CD4-positive, alpha-beta T cell treated with Interleukin-12 subunit alpha and Interleukin-12 subunit beta, for 1 hour (primary cell): ENCODE data around the gene SRPRB.

Source experiments
- DNase-seq: peaks from one replicate; pipeline ENCODE4 v3.0.0-alpha.2; 2020

The SRPRB gene

DNA sequence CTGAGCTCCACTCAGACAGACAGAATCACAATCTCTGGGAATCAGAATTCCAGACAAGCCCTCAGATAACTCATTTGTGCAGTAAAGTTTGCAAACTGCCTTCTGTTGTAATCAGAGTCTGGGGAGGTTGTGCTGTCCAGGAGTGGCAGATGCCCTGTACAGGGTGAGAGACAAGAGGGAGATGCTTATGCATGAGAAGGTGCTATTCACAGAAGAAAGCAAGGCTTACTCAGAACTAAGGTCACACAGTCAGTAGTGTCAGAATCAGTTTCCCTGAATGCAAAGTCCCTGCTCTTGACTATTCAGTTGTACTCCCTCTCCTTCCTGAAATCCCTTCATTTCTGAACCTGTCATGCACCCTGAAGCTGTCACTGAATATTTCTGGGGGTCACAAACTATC lies 43.7 kb downstream of the SRPRB start:
- DNase-seq, result no peak

DNA sequence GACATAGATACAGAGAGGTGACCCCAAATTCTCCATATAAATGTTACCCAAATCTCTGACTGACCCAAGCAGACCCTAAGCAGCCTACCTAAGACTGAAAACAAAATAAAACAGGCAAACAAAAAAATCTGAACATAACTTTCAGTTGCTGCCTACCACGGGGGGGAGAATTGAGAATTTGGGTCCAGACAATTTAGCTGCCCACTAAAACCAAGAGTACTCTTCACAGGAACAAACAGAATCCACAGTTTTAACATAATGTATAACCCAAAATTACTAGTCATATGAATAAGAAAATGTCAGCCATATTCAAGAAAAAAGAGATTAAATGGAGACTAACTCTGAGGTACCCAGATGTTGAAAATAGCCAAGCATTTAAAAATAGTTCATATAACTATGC lies 44.4 kb downstream of the SRPRB start:
- no peak for DNase-seq

DNA sequence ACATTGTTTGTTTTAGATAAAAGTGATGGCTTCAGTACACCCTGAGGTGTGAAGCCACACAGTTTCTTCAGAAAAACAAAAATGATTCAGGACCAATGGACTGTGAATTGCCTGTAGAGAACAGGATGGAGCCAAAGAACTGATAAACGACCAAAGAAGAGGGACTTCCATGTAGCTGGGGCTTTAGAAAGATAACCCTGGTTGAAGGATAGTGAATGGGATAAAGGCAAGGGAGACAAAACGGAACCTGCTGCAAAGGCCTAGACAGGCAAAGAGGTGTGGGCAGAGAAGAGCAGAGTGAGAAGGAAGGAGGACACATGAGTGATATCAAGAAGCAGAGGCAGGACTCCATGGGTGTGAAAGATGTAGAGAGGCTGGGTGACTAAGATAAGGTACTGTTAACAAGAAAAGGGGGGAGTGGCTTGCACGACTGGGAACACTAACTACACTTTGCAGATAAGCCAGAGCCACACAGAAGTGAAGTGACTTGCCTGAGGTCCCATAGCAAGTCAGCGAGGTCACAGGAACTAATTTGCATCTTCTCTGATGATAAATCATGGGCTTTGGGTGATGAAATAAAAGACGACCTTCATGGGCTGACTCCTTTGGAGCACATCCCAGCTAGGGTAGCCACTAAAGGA lies 45.8 kb downstream of the SRPRB start:
- no peak for DNase-seq

DNA sequence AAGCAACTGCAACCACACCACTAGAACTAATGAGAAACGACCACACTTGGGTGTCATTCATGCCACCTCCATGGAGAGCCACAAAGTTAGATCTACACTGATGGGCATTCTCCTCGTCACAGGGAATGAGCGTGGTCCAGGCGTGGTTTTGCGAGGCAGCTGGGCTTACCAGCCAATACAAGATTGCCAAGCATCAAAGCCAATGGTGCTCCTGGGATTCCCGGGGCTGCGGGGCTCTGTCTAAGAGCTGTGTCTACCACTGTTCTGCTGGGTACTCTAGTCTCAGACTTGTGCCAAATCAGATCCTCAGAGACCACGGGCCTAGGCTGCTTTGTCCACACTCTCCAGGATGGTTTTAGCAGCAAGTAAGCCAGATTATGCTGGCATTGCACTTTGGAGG lies 46.3 kb downstream of the SRPRB start:
- DNase-seq, result no peak

DNA sequence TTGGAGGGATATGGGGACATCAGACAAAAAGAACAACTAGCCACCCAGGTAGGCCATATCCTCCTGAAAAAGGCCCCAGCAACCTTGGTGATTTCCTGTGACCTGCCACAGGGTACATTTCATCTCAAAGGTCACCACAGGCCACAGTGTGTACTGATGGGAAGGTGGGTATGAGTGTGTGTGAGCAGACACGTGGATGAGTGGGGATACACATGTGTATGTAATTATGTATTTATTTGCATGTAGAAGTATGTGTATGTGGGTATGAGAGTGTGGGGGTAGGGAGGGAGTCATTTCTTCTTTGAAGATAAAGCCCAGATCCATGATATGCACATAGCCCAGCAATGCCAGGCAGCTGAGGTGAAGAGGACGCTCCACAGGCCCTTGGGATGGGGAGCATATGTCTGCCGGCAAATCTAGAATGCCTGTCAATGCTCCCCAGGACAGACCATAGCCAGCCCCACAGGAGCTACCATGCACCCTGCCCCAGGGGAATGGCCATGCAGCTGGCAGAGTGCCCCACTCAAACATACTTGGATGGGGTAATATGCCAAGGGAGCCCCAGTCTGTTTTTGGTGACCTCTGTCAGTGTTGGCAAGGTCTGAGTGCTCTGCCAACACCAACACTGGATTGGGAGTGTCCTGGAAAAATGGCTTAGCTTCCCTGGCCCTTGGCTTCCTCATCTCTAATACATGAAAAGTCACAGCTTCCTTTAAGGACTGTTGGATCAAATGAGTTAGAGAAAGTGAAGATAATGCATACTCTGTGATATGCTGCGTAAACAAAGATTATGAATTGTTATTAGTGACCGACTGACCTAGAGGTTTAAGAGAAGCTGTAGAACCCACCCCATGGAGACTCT lies 47.7 kb downstream of the SRPRB start:
- DNase-seq, result no peak

DNA sequence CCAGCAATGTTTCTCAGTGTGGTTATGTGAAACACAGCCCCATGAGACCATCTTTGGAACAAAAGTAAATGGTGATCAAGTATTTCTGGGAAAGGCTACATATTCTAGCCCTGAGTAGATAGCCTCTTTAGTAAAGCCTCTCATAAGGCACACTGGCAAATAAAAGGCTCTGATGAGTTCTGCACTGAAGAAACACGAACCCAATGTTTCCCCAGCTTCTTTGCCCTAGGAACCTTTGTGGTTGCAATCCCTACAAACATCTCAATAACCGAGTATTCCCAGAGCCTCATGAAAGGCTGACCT lies 48.3 kb downstream of the SRPRB start:
- DNase-seq, result no peak

DNA sequence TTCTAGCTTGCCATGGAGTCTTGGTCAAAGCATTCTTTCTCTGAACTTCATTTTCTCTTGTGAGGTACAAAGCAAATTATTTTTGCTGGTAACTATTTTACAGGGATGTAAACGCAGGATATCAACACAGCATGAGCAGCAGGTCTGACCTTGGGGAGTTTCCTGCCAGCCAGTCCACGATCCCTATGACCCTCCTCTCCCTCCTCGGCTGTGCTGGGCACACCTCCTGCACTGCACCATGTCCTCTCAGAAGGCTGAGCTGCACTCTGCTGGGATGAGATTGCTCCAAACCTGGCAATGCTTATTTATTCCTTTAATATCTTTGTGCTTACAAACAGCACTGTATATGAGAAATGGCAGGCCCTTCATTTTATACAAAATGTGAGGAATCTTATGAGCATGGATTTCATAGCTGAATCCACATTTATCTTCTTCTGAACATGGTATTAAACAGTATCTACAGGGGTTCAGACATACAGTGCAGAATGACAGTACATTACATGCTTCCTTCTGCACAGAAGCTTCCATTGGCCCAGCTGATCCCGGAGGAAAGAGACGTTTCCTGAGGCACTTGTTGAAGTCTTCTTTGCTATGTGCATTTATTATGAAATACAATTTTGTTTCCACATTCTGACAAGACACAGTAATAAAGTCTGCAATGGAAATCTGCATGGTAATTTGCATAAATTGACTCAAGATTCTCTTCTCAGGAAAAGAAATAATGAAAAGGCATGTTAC lies 48.8 kb downstream of the SRPRB start:
- no peak for DNase-seq

DNA sequence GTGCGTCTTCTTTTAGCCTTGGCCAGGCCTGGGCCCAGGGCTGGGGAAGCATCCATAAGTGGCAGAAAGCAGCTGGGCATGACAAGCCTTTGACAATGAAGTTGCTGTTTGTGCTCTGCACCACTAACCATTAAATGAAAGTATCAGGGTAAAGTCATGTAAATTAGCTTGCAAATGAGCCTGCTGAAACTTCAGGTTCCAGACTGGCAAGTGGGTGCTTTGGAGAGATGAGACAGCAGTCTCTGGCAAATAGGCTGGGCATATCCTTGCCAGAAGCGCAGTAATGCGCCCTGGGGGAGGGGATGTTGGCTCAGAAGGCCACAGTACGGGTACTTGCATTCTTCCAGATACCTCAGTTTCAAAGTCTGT lies 49.4 kb downstream of the SRPRB start:
- DNase-seq, result no peak

DNA sequence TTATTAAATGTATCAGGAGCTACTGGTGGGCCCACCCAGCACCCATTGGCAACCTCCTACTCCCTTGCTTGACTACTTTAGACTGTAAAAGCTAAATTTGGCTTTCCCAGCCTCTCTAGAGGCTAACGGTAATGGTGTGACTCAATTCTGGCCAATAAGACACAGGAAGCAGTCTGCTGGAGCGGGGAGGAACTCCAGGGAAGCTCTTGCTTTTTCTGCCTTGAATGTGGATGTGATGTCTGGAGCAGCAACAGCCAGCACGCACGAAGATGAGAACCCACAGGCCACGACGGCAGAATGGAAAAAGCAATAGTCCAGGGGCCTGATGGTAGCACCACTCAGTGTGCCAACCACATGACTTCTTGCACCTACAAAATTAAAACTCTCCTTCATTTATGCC lies 50.2 kb downstream of the SRPRB start:
- DNase-seq, result no peak

DNA sequence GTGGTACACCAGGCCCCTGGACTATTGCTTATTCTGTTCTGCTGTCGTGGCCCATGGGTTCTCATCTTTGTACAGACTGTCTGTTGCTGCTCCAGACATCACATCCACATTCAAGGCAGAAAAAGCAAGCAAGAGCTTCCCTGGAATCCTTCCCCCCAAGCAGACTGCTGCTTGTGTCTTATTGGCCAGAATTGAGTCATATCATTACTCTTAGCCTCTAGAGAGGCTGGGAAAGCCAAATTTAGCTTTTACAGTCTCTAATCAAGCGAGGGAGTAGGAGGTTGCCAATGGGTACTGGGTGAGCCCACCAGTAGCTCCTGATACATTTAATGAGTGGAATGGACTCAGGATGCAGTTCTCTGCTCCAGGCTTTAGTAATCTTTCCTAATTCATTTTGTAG lies 50.7 kb downstream of the SRPRB start:
- DNase-seq, result no peak

DNA sequence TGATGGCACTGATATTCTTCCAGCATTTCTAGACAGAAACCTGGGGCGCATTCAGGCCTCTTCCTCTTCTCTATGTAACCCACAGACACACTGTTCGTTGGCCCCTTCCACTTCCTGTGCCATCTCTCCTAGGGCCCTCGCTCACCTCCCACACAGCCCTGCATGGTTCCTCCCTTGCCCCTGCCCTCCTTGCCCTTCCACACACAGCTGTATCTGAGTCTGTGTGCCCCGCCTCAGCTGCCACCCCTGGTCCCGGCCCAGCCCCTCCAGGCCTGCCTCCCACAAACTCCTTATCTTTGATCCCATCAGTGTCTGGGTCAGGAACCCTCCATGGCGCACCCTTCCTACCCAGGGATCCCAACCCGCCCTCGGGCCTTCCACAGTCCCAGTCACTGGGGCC lies 52.2 kb downstream of the SRPRB start:
- DNase-seq, result no peak

DNA sequence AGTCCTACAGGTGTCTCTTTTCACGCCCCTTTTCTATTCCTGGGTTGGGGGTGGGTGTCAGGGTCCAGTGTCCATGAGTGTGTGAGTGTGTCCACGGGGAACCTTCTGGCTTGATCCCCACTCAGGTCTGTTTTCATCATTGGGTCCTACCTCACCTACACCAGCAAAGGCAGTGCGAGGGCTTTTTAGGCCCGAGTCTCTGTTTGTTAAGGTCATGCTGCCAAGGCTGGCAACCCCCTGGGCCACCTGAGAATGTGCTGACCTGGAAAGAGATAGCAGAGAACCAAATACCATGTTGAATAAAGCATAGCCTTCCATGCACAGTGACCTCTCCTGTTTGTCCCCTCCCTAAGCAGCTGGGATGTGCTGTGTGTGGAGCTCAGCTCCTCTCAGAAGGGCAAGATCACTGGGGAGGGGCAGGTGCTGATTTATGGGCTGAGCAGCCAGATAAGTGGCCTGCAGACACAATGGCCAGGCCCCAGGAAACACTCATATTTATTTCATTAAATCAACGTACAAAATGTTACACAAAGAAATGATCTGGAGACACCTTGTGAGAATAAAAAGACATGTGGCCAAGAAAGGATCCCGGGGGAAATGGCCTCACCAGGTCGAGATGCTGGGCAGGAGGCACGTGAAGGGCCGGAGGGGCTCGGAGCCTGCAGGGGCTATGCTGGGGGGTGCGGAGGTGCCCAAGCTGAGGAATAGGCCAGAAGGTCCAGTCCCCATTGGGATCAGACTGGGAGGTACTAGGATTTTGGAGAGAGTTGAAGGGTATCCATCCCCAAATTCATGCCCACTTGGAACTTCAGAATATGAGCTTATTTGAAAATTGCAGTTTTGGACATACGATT lies 54.0 kb downstream of the SRPRB start:
- DNase-seq, result no peak

DNA sequence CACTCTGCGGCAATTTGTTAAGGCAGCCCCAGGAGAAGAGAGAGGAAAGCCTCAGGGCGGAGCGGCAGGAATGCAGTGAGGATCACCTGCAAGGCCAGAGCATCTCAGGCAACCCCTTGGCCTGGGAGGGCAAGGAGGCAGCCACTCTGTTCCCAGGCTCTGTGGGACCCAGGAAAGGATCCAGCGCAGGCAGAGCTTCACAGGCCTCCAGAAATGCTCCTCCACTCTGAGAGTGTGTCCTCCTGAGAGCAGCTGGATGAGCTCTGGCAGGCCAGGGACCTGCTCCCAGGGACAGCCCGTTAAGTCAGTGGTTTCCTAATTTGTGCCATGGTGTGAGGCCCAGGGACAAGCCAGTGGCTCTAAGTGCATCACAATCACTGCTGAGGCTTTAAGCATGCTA lies 54.9 kb downstream of the SRPRB start:
- DNase-seq, result no peak

DNA sequence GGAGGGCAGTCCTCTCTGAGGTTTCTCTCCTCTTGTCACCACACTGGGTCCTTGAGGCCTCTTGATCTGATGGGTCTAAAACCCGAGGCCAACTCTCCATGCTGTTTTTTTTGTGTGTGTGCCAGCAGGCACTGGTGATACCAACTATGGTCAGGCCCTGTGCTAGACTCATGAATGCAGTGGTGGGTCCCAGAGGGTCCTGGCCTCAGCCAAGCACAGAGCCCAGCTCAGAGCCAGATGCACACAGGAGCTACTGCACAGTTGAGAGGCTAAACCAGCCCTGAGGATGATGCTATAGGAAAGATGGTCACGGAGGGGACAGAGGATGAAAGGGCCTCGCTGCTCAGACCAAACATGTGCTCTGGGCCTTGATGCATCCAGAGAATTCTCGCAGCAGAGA lies 56.5 kb downstream of the SRPRB start:
- no peak for DNase-seq

DNA sequence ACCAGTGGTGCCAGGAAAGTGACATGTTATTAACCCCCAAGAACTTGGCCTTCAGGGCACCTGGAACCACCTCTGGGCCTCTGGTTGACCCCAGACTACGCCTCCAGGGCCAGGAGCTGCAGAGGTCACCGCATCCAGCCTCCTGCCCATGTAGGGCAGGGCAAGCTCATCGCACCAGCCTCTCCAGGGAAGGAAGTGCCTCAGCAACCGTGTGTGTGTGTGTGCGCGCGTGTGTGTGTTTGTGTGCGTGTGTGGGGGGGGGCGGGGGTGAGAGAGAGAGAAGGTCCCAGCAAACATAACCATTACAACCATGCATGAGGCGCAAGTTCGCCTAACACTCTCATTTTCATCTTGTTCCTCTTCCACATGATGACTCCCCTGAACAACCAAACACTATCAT lies 58.3 kb downstream of the SRPRB start:
- DNase-seq, result no peak

DNA sequence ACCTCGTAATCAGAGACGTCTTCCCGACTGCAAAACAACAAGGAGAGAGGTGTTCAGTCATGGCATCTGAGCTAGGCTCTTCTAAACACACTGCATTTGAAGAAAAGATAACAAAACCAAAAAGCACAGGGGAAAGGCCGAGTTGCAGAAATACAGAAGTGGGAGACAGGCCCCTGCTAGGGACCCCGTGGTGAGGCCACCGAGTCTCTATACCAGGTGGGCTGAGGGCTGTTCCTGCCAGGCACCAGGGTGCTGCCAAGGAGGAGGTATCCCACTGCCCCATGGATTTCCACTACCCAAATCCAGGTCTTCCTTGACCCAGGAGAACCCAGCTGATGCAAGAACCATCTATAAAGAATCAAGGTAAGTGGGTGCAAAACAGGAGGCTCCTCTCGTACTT lies 59.0 kb downstream of the SRPRB start:
- no peak for DNase-seq

DNA sequence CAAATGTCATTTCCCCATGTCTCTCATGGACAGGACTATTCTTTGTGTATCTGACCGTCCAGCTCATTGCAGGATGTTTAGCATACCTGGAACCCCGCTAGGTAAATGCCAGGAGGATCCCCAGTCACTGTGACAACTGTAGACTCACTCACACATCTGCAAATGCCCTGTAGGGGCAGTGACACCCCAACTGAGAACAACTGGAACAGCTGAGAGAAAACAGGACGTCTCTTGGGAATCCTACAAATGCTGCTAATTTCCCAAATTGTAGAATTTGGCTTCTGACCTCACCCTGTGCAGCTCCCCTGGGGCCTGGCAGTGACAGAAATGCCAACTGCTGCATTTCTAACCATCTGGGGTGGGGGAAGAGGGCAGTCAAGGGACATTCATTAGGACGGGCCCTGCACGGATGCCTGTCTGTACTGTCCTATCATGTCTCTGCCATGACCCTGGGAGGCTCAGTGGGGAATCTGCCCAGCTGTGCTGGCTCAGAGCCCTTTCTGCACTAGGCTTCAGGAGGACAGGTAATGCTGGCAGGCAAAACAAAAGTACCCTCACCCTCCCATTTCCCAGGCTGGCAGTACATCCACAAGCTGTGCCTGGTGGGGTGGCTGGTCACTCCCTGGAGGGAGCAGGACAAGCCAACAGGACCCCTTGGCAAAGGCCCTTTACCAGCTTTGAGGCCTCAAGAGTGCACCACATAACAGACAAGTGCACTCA lies 59.7 kb downstream of the SRPRB start:
- no peak for DNase-seq

DNA sequence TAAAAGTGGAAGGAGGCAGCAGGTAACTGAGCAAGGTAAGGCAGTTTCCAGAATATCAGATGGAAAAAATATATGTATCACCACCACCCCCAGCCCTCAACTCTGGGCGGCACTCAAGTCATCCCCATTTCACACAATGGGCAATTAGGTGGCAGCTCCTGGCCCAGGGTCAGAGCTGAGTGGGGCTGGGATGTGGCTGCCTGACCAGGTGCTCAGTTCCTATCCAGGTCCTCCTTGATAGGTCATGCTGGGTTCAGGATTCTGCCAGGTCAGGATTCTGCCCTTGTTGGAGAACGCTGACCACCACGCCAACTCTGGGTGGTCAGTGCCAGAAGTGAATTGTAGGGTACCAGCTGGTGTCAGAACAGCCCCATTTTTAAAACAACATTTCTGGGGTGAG lies 60.5 kb downstream of the SRPRB start:
- DNase-seq, result no peak

DNA sequence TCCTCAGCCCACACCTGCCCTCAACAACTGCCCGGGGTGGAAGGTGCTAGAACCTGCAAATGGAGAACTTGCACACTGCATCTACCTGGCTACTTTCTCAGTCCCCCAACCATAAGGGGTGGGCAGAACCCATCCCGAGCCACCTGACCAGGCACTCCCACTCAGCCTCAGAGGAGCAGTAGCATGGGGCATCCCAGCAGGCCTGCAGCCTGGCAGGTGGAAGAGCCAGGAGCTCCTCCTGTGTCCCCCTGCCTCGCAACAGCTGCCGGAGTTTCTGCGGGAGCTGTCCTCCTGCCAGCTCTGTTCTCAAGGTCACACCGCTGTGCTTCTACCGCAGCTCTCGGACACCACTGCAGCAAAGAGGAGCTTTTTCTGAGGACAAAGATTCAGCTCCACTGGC lies 62.6 kb downstream of the SRPRB start:
- no peak for DNase-seq

DNA sequence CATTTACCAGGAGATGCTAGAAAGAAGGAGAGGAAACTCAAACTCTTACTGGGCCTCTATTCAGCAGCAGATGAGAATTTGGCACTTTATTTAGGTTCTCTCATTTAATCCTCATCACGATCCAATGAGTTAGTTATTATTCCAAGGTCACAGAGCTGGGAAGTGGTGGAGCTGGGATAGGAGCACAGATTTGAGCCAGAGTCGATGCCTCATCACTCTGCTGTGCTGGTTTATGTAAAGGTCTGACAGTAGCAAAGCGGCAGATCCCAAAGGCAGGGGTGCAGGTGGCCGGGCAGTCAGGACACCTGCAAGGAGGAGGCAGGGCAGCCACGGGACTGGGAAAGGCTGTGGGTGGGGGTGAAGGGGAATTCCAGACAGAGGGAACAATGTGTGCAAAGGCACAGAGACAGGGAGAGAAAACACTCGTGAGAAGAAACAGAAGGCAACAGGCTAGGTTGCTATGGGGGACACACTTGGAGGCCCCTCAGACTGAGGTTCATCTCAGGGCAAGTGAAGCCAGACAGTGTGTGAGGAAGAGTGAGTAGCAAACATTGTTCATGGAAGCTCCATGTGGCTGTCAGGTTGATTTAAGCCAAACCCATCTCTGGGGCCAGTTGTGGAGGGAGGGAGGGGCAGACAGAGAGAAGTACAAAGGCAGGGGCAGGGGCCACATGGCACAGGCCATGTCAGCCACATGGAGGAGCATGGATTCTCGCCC lies 63.3 kb downstream of the SRPRB start:
- DNase-seq, result no peak

DNA sequence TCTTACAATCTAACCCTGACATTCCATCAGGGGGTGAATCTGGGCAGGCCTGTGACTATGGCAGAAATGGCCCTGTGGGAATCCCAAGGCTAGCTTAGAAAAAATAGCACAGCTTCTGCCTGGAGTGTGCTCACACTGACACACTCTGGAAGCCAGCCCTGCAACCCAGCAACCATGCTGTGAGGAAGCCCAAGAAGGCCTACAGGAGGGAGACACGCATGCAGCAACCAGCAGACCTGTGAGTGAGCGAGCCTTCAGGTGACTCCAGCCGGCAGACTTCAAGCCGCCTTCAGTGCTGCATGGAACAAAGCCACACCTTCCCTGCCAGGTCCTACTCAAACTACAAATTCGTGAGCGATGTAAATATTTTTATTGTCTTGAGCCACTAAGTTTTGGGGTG lies 64.0 kb downstream of the SRPRB start:
- no peak for DNase-seq

DNA sequence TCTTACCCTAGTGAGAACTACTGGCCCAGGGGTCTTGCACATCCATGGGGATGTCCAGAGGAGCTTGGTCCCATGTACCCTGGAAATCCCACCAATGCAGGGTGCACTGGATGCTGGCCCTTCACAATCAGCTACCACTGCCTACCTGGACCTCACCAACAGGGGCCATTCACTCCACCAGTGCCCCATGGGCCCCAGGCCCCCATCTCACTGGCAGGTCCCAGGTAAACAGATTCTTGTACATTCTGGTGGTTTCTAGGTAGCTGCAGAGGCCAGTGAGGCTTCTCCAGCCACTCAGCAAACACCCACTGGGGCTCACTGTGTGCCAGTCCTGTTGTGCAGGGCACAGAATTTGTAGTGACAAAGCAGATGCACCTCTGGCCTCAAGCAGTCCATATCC lies 65.2 kb downstream of the SRPRB start:
- no peak for DNase-seq
